ENCODE results near the gene PBX3. TPM values are rescaled to one million over a fixed set of nuclear protein-coding genes. Genes with fewer than 3 reads are reported as not detected.

Gene PBX3
- total RNA-seq, 4 donors from 2014 or later, result 7.7 to 83.3 (median 12.1) TPM

DNA sequence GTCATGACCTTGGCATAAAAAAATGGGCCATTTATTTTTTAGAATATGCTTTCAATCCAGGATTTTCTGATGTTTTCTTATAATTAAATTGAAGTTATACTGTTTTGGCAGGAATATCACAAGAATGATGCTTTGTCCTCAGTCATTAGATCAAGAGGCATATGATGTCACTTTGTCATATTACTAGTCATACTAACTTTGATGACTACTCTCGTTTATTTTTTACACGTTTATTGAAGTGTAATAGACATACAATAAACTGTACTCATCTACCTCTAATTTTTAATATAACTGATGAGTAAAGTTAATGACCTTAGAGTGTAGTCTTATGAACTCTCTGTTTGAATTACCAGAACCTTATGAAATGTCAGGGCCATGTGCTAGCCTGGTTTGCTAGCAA is 56.4 kb downstream of the PBX3 start:
- Histone ChIP-seq H3K9me3 (no peaks in the 10 kb centered on the region), H3K27me3 (no peaks in the 10 kb centered on the region), H3K4me1 (no peaks in the 10 kb centered on the region), H3K27ac (no peak overlapping the region), H3K4me3 (no peak overlapping the region), H3K36me3 (no peaks in the 10 kb centered on the region)
- DNase-seq, result no peak
- TF ChIP-seq POLR2A (IDR thresholded peaks at IDR 0.05), result no peak
- TF ChIP-seq, protein P1, sequence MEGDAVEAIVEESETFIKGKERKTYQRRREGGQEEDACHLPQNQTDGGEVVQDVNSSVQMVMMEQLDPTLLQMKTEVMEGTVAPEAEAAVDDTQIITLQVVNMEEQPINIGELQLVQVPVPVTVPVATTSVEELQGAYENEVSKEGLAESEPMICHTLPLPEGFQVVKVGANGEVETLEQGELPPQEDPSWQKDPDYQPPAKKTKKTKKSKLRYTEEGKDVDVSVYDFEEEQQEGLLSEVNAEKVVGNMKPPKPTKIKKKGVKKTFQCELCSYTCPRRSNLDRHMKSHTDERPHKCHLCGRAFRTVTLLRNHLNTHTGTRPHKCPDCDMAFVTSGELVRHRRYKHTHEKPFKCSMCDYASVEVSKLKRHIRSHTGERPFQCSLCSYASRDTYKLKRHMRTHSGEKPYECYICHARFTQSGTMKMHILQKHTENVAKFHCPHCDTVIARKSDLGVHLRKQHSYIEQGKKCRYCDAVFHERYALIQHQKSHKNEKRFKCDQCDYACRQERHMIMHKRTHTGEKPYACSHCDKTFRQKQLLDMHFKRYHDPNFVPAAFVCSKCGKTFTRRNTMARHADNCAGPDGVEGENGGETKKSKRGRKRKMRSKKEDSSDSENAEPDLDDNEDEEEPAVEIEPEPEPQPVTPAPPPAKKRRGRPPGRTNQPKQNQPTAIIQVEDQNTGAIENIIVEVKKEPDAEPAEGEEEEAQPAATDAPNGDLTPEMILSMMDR (IDR thresholded peaks at IDR 0.05), result no peak

DNA sequence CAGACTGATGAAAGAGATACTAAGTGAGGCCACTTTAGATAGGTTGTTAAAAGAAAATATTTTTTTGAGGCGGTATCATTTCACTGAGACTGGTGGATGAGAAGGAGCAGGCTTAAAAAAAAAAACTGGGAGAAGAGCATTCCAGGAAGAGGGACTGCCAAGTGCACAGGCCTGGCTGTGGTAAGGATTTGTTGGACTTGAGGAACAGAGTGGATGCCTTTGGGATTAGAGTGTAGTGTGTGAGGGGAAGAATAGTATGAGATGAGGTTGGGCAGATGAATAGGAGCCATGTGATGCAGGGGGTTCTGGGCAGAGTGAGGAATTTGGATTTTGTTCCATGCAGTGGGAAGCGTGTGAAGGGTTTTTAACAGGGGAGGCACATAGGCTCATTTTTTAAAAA is 57.9 kb downstream of the PBX3 start:
- Histone ChIP-seq H3K27ac (peak overlapping the region in 1 of 4 donors; percentile 46), H3K4me3 (no peak overlapping the region), H3K27me3 (no peaks in the 10 kb centered on the region), H3K9me3 (no peaks in the 10 kb centered on the region), H3K4me1 (no peaks in the 10 kb centered on the region), H3K36me3 (no peaks in the 10 kb centered on the region)
- TF ChIP-seq POLR2A (IDR thresholded peaks at IDR 0.05), result no peak
- TF ChIP-seq, protein P1 (IDR thresholded peaks at IDR 0.05), result no peak
- DNase-seq, result no peak

DNA sequence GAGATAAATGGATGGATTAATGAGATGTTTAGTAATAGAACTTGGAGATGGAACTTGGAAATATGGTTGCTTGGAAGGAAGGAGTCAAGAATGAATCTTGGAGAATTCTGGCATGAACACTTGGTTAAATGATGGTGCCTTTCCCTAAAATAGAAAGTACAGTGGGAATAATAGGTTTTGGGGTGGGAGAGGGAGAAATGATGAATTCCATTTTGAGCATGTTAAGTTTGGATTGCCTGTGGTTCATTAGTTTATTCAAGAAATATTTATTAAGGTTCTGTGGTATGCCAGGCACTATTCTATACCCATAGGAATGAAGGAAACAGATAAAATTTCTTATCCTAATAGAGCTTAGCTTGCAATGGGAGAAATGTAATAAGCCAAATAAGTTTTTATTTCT is 58.4 kb downstream of the PBX3 start:
- peak overlapping the region in 1 of 4 donors; percentile 46 for H3K27ac ChIP-seq
- no peak for TF ChIP-seq POLR2A (IDR thresholded peaks at IDR 0.05)
- TF ChIP-seq, protein P1 (IDR thresholded peaks at IDR 0.05), result no peak
- no peak overlapping the region for H3K4me3 ChIP-seq
- no peaks in the 10 kb centered on the region for H3K4me1 ChIP-seq
- H3K9me3 ChIP-seq, result no peaks in the 10 kb centered on the region
- no peaks in the 10 kb centered on the region for H3K36me3 ChIP-seq
- DNase-seq, result no peak
- H3K27me3 ChIP-seq, result no peaks in the 10 kb centered on the region

DNA sequence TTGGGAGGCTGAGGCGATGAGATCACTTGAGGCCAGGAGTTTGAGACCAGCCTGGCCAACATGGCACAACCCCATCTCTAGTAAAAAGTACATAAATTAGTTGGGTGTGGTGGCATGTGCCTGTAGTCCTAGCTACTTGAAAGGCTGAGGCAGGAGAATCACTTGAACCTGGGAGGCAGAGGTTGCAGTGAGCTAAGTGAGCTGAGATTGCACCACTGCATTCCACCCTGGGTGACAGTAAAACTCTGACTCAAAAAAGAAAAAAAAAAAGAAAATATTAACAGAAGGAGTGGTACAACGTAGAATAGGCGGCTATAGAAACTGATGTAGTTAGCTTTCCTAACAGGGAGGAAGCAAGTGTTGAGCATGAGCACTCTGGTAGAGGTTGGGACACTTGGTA is 59.9 kb downstream of the PBX3 start:
- no peaks in the 10 kb centered on the region for H3K27me3 ChIP-seq
- H3K4me3 ChIP-seq, result no peak overlapping the region
- H3K4me1 ChIP-seq, result no peaks in the 10 kb centered on the region
- H3K27ac ChIP-seq, result no peak overlapping the region
- H3K9me3 ChIP-seq, result no peaks in the 10 kb centered on the region
- DNase-seq, result peak in 1 of 3 donors; percentile 58
- TF ChIP-seq, protein P1 (IDR thresholded peaks at IDR 0.05), result no peak
- no peak for TF ChIP-seq POLR2A (IDR thresholded peaks at IDR 0.05)
- H3K36me3 ChIP-seq, result no peaks in the 10 kb centered on the region

DNA sequence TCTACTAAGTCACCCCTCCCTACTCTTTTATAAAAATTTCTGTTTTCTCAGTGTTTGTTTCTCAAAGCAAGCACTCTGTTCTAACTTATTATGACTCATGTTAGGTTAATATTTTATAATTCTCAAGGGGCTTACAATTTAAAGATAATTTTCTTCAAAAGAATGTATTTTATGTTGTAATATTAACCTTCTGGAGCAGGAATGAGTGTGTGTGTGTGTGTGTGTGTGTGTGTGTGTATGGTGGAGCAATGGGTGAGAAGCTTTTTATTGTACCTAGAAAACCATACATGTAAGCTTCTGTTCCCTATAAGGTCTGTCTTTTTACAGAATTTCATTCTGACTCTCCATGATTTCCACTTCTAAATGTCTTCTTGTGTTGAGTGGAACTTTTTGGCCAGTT is 63.0 kb downstream of the PBX3 start:
- H3K27ac ChIP-seq, result no peak overlapping the region
- H3K36me3 ChIP-seq, result no peaks in the 10 kb centered on the region

More for the DNA sequence above, 63.0 kb downstream of the PBX3 start:
- Histone ChIP-seq H3K9me3 (no peaks in the 10 kb centered on the region), H3K27me3 (no peaks in the 10 kb centered on the region), H3K4me1 (no peaks in the 10 kb centered on the region), H3K4me3 (no peak overlapping the region)
- TF ChIP-seq, protein P1 (IDR thresholded peaks at IDR 0.05), result no peak
- no peak for TF ChIP-seq POLR2A (IDR thresholded peaks at IDR 0.05)
- no peak for DNase-seq
